NCI-H226 (cell line): ENCODE measurements around the gene DIAPH1.

Source experiments
- DNase-seq: peaks from one replicate; pipeline ENCODE4 v3.0.0-alpha.2; 2015

DIAPH1 gene

GRCh38 chr5:141494761-141495452 lies 123.9 kb downstream of the DIAPH1 start:
- DNase-seq: no peak

- DNase-seq: no peak
Measured at GRCh38 chr5:141493500-141494422, 125.0 kb downstream of the DIAPH1 start.

- no peak for DNase-seq
Measured at GRCh38 chr5:141492168-141492885, 126.5 kb downstream of the DIAPH1 start.

GRCh38 chr5:141491323-141492167 lies 127.3 kb downstream of the DIAPH1 start:
- DNase-seq: no peak

GRCh38 chr5:141490771-141491170 lies 128.0 kb downstream of the DIAPH1 start:
- DNase-seq: no peak

- DNase-seq: no peak
Measured at GRCh38 chr5:141490271-141490670, 128.5 kb downstream of the DIAPH1 start.

- no peak for DNase-seq
Measured at GRCh38 chr5:141489841-141490240, 129.0 kb downstream of the DIAPH1 start.

GRCh38 chr5:141488591-141489561 lies 129.9 kb downstream of the DIAPH1 start, which contains the start of gene PCDHGC5:
Gene PCDHGC5, plus strand, starts transcription at chr5:141489081. Its CDS starts 160 bp downstream, at chr5:141489241.
- DNase-seq: peak; percentile 44

GRCh38 chr5:141487131-141487530 lies 131.7 kb downstream of the DIAPH1 start:
- no peak for DNase-seq

- no peak for DNase-seq
Measured at GRCh38 chr5:141486091-141486490, 132.7 kb downstream of the DIAPH1 start.

GRCh38 chr5:141485321-141486055 lies 133.3 kb downstream of the DIAPH1 start:
- no peak for DNase-seq

GRCh38 chr5:141484641-141485311 lies 134.0 kb downstream of the DIAPH1 start, which contains the start of gene PCDHGC4:
Gene PCDHGC4, plus strand, starts transcription at chr5:141485030. Its CDS starts 144 bp downstream, at chr5:141485174.
- DNase-seq: no peak

GRCh38 chr5:141484310-141484640 lies 134.5 kb downstream of the DIAPH1 start:
- DNase-seq: no peak

GRCh38 chr5:141483902-141484301 lies 134.9 kb downstream of the DIAPH1 start:
- no peak for DNase-seq

- DNase-seq: no peak
Measured at GRCh38 chr5:141479776-141480175, 139.0 kb downstream of the DIAPH1 start.

- DNase-seq: no peak
Measured at GRCh38 chr5:141478321-141478945, 140.4 kb downstream of the DIAPH1 start.

GRCh38 chr5:141477815-141478214 lies 141.0 kb downstream of the DIAPH1 start:
- no peak for DNase-seq

GRCh38 chr5:141477044-141477575 lies 141.7 kb downstream of the DIAPH1 start:
- DNase-seq: no peak
